Ovary (tissue), 9 donors: Measurements from ENCODE around the gene CCDC88B. TPM values are rescaled to one million over a fixed set of nuclear protein-coding genes. Genes with fewer than 3 reads are reported as not detected.

ENCODE experiments used
- DNase-seq, 5 donors: peaks; one replicate each; pipeline ENCODE4 v3.0.0-alpha.2; 2019 to 2020
- H3K27ac ChIP-seq, 2 donors: fragments of 200-600 bp; one replicate each; pipeline versions ENCODE4 v1.5.1 to v1.8.0; 2019 to 2022
- H3K27me3 ChIP-seq: fragments of 200-600 bp; one replicate; pipeline ENCODE4 v1.8.0; 2022
- H3K36me3 ChIP-seq: fragments of 200-600 bp; sonication (generic); one replicate; pipeline ENCODE4 v1.5.1; 2019
- H3K4me1 ChIP-seq: one replicate; pipeline ENCODE4 v1.8.1; 2013; ENCODE audit warnings: mild to moderate bottlenecking, moderate library complexity; ENCODE audit not compliant: insufficient read depth
- H3K4me3 ChIP-seq: fragments of 200-600 bp; sonication (generic); one replicate; pipeline ENCODE4 v1.5.1; 2017
- H3K9me3 ChIP-seq, 2 donors: fragments of 200-600 bp in 1 of 2; sonication (generic) in 1 of 2; one replicate each; pipeline versions ENCODE4 v1.5.1 to v1.8.1; 2013 to 2019; ENCODE audit warnings: mild to moderate bottlenecking in 1 of 2, moderate library complexity in 1 of 2
- EP300 ChIP-seq: sonication (generic); formaldehyde crosslinking; IDR thresholded peaks from one replicate; pipeline ENCODE4 v1.6.1; 2017; ENCODE audit warnings: antibody characterized with exemption
- POLR2A ChIP-seq: fragments of 450-650 bp; IDR thresholded peaks from one replicate; pipeline ENCODE4 v1.6.1; 2017; ENCODE audit warnings: antibody characterized with exemption, mild to moderate bottlenecking, moderate library complexity
- WGBS, 3 donors: extraction: QIAGEN DNeasy Blood & Tissue Kit in 1 of 3; methylation state at CpG; one replicate each; pipeline versions ENCODE4 v1.1.5 to v1.1.7; 2013 to 2017; 5-methylcytosine and 5-hydroxymethylcytosine counted together
- intact Hi-C, 4 donors: fragments of 100-400 bp; cut with DNase I; formaldehyde crosslinking; loops; one replicate each; pipeline versions ENCODE4 v1.11.0 to v1.15.1; 2022 to 2023
- polyA plus RNA-seq, 2 donors: library from polyadenylated mRNA; stranded (reverse); fragments of 200-250 nt in 1 of 2; fragments of 350-450 nt in 1 of 2; fragmentation: Illumina TruSeq in 1 of 2; extraction: RNeasy Lipid Tissue Mini Kit (QIAGEN cat#74804) in 1 of 2; gene quantifications; one replicate each; pipeline ENCODE4 v1.2.3, GENCODE V29; 2013 to 2014
- total RNA-seq, 7 donors: library from RNA; depleted of rRNA in 2 of 7; stranded (reverse); fragments of >200 nt in 2 of 7; fragmentation: NEBNext Ultra II Directional in 3 of 7; extraction: Animal tissue kit (Norgen Biotek cat#: 25700) in 3 of 7; gene quantifications; one replicate each; pipeline versions ENCODE4 v1.1.0 to v1.2.4, GENCODE V29; 2016 to 2023
- TF ChIP-seq, protein P1 (sequence below), 3 donors: fragments of 450-650 bp in 2 of 3; fragments of 200-600 bp in 1 of 3; IDR thresholded peaks; one replicate each; pipeline versions ENCODE4 v1.5.1 to v1.8.0; 2016 to 2022; ENCODE audit warnings: antibody characterized with exemption in 3 of 3, mild to moderate bottlenecking in 1 of 3
- donor health status: DM: no; HTN: no; CAD: no; lungs with moderate emphysema.
- donor health status: DM: no; HTN: no; CAD: no.
- donor health status: Bipolar disorder and iron deficiency.
- donor health status: DM: yes; HTN: yes; CAD: no.
- donor health status: DM: no; HTN: no; CAD: no.
- donor health status: DM: yes; HTN: yes; CAD: no.

Gene CCDC88B
- total and polyA plus RNA-seq, 9 donors: 0.95 to 7.5 (median 3.5) TPM

DNA sequence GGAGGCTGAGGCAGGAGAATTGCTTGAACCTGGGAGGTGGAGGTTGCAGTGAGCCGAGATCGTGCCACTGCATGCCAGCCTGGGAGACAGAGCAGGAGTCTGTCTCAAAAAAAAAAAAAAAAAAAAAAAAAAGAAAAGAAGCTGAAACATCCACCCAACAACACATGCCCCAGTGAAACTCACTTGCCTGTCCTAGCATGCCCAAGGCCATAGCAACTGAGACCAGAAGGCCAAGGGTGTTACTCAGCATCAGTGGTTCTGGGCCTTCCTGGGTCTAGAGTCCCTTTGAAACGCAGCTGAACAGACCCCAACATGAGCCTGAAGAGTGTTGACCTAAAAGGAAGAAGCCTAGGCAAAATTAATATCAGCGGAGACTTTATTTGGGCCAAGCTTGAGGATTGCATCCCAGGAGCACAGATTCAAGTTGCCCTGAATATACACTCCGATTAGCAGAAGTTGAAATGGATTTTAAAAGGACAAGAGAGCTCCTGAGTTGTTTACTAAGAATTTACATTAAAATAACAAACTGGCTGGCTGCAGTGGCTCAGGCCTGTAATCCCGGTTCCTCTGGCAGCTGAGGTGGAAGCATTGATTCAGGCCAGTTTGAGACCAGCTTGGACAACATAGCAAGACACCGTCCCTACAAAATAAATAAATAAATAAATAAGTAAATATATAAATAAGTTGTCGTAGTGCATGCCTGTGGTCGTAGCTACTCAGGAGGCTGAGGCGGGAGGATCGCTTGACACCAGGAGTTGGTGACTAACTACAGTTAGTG is 15.1 kb upstream of the CCDC88B start:
- no peak for TF ChIP-seq POLR2A
- TF ChIP-seq EP300: no peak
- TF ChIP-seq, protein P1, sequence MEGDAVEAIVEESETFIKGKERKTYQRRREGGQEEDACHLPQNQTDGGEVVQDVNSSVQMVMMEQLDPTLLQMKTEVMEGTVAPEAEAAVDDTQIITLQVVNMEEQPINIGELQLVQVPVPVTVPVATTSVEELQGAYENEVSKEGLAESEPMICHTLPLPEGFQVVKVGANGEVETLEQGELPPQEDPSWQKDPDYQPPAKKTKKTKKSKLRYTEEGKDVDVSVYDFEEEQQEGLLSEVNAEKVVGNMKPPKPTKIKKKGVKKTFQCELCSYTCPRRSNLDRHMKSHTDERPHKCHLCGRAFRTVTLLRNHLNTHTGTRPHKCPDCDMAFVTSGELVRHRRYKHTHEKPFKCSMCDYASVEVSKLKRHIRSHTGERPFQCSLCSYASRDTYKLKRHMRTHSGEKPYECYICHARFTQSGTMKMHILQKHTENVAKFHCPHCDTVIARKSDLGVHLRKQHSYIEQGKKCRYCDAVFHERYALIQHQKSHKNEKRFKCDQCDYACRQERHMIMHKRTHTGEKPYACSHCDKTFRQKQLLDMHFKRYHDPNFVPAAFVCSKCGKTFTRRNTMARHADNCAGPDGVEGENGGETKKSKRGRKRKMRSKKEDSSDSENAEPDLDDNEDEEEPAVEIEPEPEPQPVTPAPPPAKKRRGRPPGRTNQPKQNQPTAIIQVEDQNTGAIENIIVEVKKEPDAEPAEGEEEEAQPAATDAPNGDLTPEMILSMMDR (IDR thresholded peaks at IDR 0.05): no peak
- 76 to 84% (median 77%) methylated on average over 11 of the region's 11 CpGs for WGBS, 3 donors
- Histone ChIP-seq H3K4me1 (peaks cover 6% of the 10 kb centered on the region), H3K36me3 (no peaks in the 10 kb centered on the region), H3K27me3 (no peaks in the 10 kb centered on the region), H3K9me3 (no peaks in the 10 kb centered on the region), H3K27ac (no peak overlapping the region), H3K4me3 (no peak overlapping the region)
- intact Hi-C loops: no loop called here
- no peak for DNase-seq

- H3K36me3 ChIP-seq: no peaks in the 10 kb centered on the region
- intact Hi-C loops: no loop called here
- no peak for DNase-seq
- no peak overlapping the region for H3K27ac ChIP-seq
- WGBS, 3 donors: 83 to 96% (median 94%) methylated on average over 2 of the region's 2 CpGs
- TF ChIP-seq, protein P1 (IDR thresholded peaks at IDR 0.05): no peak
- TF ChIP-seq EP300 (no peak), POLR2A (no peak)
- peaks cover 9% of the 10 kb centered on the region for H3K4me1 ChIP-seq
- H3K4me3 ChIP-seq: no peak overlapping the region
- H3K27me3 ChIP-seq: no peaks in the 10 kb centered on the region
- H3K9me3 ChIP-seq: no peaks in the 10 kb centered on the region
Measured at GRCh38 chr11:64327375-64327774, 12.6 kb upstream of the CCDC88B start.

- TF ChIP-seq POLR2A (no peak), EP300 (no peak)
- TF ChIP-seq, protein P1 (IDR thresholded peaks at IDR 0.05): no peak
- no peaks in the 10 kb centered on the region for H3K36me3 ChIP-seq
- DNase-seq: no peak
- intact Hi-C loops: no loop called here
- H3K4me3 ChIP-seq: no peak overlapping the region
- peaks cover 9% of the 10 kb centered on the region for H3K4me1 ChIP-seq
- no peaks in the 10 kb centered on the region for H3K9me3 ChIP-seq
- WGBS, 3 donors: 71 to 87% (median 84%) methylated on average over 3 of the region's 3 CpGs
- H3K27me3 ChIP-seq: no peaks in the 10 kb centered on the region
- no peak overlapping the region for H3K27ac ChIP-seq
Measured at GRCh38 chr11:64327993-64328392, 12.0 kb upstream of the CCDC88B start.

DNA sequence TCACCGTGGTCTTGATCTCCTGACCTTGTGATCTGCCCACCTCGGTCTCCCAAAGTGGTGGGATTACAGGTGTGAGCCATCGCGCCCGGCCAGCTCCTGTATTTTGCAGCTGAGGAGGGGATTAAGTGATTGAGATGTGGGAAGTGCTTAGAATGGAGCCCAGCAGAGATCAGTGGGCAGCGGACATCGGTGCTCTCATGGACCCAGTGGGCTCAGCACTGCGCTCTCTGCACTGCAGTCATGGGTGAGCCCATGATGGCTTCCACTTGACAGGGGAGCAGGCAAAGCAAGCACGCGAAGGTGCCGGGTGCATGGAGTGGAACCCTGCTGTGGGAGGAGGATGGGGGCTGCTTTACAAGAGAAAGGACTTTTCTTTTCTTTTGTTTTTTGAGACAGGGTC is 9.1 kb upstream of the CCDC88B start:
- Histone ChIP-seq H3K4me3 (no peak overlapping the region), H3K9me3 (no peaks in the 10 kb centered on the region), H3K36me3 (no peaks in the 10 kb centered on the region), H3K4me1 (peaks cover 9% of the 10 kb centered on the region), H3K27ac (no peak overlapping the region), H3K27me3 (no peaks in the 10 kb centered on the region)
- DNase-seq: no peak
- intact Hi-C loops: no loop called here
- TF ChIP-seq, protein P1 (IDR thresholded peaks at IDR 0.05): no peak
- TF ChIP-seq POLR2A (no peak), EP300 (no peak)
- WGBS, 3 donors: 71 to 83% (median 79%) methylated on average over 11 of the region's 11 CpGs
